K562 (cell line): ENCODE measurements around the gene TULP4. TPM values are rescaled to one million over a fixed set of nuclear protein-coding genes. Genes with fewer than 3 reads are reported as not detected.

Source experiments
- CREBBP ChIP-seq: IDR thresholded peaks from one replicate; pipeline ENCODE4 v1.6.1; 2012; ENCODE audit warnings: low read depth, mild to moderate bottlenecking, control low read depth, inconsistent platforms, low read length
- FIP1L1 ChIP-seq: fragments of 200-400 bp; formaldehyde crosslinking; IDR thresholded peaks from 2 replicates; pipeline ENCODE4 v1.6.1; 2018; ENCODE audit warnings: mild to moderate bottlenecking, low read depth, low read length; ENCODE audit not compliant: poor library complexity, severe bottlenecking
- FOXA1 ChIP-seq: fragments of 450-650 bp; IDR thresholded peaks from 2 replicates; pipeline ENCODE4 v1.6.1; 2016; ENCODE audit warnings: mild to moderate bottlenecking, borderline replicate concordance
- GABPA ChIP-seq: fragments of 200-800 bp; sonication (Bioruptor generic); conservative IDR thresholded peaks from 2 replicates; pipeline ENCODE4 v1.6.1; 2016; ENCODE audit warnings: low read depth, missing genetic modification characterization, missing compliant biosample characterization
- GTF2E2 ChIP-seq: fragments of 200-800 bp; sonication (Bioruptor generic); IDR thresholded peaks from 2 replicates; pipeline ENCODE4 v1.6.1; 2016; ENCODE audit warnings: missing genetic modification characterization, missing compliant biosample characterization
- IRF2 ChIP-seq: sonication (generic); formaldehyde crosslinking; IDR thresholded peaks from 2 replicates; pipeline ENCODE4 v1.8.1; 2022; ENCODE audit warnings: mild to moderate bottlenecking, missing genetic modification reagents
- KLF6 ChIP-seq: fragments of 250-450 bp; sonication (Bioruptor Pico); IDR thresholded peaks from 2 replicates; pipeline ENCODE4 v1.4.0; 2020; ENCODE audit warnings: mild to moderate bottlenecking, moderate library complexity, borderline replicate concordance
- NFE2L1 ChIP-seq: fragments of 450-650 bp; IDR thresholded peaks from 2 replicates; pipeline ENCODE4 v1.6.1; 2016; ENCODE audit warnings: missing genetic modification characterization, low read depth, mild to moderate bottlenecking, missing compliant biosample characterization, moderate library complexity, borderline replicate concordance
- POLR2AphosphoS5 ChIP-seq: IDR thresholded peaks from 2 replicates; pipeline ENCODE4 v1.6.1; 2011; ENCODE audit warnings: mild to moderate bottlenecking, low read depth, low read length, moderate library complexity; ENCODE audit not compliant: control insufficient read depth, insufficient read depth
- PRPF4 ChIP-seq: fragments of 200-400 bp; formaldehyde crosslinking; IDR thresholded peaks from one replicate; pipeline ENCODE4 v1.6.1; 2017; ENCODE audit warnings: low read length, low read depth, mild to moderate bottlenecking; ENCODE audit not compliant: insufficient read depth, poor library complexity, severe bottlenecking
- RBFOX2 ChIP-seq: fragments of 200-400 bp; formaldehyde crosslinking; IDR thresholded peaks from 2 replicates; pipeline ENCODE4 v1.6.1; 2017; ENCODE audit warnings: low read depth, mild to moderate bottlenecking, low read length, moderate library complexity
- RFX7 ChIP-seq: fragments of 250-450 bp; sonication (Bioruptor Pico); IDR thresholded peaks from 2 replicates; pipeline ENCODE4 v1.5.1; 2021; ENCODE audit warnings: mild to moderate bottlenecking
- ZNF134 ChIP-seq: fragments of 250-450 bp; sonication (Bioruptor Pico); conservative IDR thresholded peaks from 2 replicates; pipeline ENCODE4 v1.4.0; 2020
- ZNF507 ChIP-seq: conservative IDR thresholded peaks from 2 replicates; pipeline ENCODE4 v1.6.1; 2017; ENCODE audit warnings: missing genetic modification characterization, missing compliant biosample characterization
- ZNF77 ChIP-seq: fragments of 250-450 bp; sonication (Bioruptor Pico); IDR thresholded peaks from 2 replicates; pipeline ENCODE4 v1.5.0; 2020
- polyA plus RNA-seq, 8 experiments: library from polyadenylated mRNA; depleted of rRNA in 4 of 8; stranded (reverse) in 5 of 8; unstranded in 3 of 8; fragments of >200 nt; fragmentation: Nextera tagmentation in 2 of 8; fragmentation: Illumina TruSeq in 1 of 8; extraction: Ambion mirVana in 2 of 8; extraction: Trizol in 1 of 8; gene quantifications; 2 replicates each; pipeline versions ENCODE4 v1.2.1 to v1.2.3, GENCODE V29; 2011 to 2014; ENCODE audit warnings: inconsistent platforms in 1 of 8, missing spikeins in 1 of 8
- total RNA-seq, 7 experiments: library from RNA; depleted of rRNA in 6 of 7; stranded (reverse); fragments of >200 nt in 6 of 7; fragmentation: Illumina TruSeq in 2 of 7; extraction: Trizol in 2 of 7; gene quantifications; 2 replicates each; pipeline versions ENCODE4 v1.2.1 to v1.2.3, GENCODE V29; 2011 to 2021; ENCODE audit warnings: low replicate concordance in 1 of 7
- TF ChIP-seq, protein P1 (sequence below): fragments of 250-450 bp; sonication (Bioruptor Pico); IDR thresholded peaks from 2 replicates; pipeline ENCODE4 v1.5.0; 2021; ENCODE audit warnings: mild to moderate bottlenecking, moderate library complexity
- TF ChIP-seq, protein P2 (sequence below): fragments of 450-650 bp; IDR thresholded peaks from 2 replicates; pipeline ENCODE4 v1.7.1; 2018; ENCODE audit warnings: mild to moderate bottlenecking, low read depth; ENCODE audit not compliant: partially characterized antibody
- TF ChIP-seq, protein P3 (sequence below): fragments of 150-350 bp; conservative IDR thresholded peaks from 2 replicates; pipeline ENCODE4 v1.6.1; 2014; ENCODE audit warnings: low read length

Gene TULP4
- total and polyA plus RNA-seq, 9 of the 15 experiments (the other 6 are each of a cell fraction or from before 2014, with no cell fraction given): 1.2 to 50.4 (median 11.0) TPM

DNA sequence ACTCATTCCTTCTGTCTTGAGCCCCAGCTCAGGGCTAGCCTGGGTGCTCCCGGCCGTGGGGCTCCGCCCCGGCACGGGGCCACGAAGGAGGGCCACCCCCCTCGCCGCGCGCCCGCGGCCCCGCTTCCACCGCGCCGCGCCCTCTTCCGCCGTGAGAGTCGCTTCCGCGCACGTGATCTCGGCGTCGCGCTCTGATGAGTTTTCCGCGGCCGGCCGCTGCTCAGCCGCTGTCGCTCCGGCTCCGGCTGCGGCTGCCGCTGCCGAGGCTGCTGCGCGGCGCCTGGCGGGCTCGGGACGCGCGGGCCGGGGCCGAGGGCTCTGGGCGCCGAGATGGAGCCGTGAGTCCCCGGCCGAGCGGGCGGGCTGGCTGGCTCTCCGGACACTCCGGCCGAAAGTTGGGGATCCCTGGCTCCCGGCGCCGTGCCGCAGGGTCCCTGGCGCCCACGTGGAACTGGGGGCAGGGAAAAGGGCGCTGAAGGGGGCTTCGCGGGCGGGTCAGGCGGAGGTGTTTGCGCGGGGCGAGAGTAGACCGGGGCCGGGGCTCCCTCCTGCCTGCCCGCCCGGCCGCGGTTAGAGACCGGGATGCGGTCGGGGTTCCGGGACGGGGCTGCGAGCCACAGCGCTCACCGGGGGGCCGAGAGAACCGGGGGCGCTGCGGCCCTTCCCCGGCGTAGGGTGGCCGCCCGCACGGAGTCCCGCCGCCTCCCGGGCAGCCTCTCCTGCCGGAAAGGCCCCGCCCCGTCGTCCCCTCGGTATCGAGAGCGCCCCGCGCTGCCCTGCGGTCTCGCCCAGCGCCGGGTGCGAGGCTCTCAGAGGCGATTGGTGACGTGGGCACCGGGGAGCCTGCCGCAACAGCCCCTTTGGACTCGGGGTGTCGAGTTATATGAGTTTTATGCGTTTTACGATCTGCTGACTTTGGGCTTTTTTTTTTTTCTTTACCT is 247.9 kb downstream of the TULP4 start, which contains the start of gene TMEM181 (continued):
- TF ChIP-seq, protein P1, sequence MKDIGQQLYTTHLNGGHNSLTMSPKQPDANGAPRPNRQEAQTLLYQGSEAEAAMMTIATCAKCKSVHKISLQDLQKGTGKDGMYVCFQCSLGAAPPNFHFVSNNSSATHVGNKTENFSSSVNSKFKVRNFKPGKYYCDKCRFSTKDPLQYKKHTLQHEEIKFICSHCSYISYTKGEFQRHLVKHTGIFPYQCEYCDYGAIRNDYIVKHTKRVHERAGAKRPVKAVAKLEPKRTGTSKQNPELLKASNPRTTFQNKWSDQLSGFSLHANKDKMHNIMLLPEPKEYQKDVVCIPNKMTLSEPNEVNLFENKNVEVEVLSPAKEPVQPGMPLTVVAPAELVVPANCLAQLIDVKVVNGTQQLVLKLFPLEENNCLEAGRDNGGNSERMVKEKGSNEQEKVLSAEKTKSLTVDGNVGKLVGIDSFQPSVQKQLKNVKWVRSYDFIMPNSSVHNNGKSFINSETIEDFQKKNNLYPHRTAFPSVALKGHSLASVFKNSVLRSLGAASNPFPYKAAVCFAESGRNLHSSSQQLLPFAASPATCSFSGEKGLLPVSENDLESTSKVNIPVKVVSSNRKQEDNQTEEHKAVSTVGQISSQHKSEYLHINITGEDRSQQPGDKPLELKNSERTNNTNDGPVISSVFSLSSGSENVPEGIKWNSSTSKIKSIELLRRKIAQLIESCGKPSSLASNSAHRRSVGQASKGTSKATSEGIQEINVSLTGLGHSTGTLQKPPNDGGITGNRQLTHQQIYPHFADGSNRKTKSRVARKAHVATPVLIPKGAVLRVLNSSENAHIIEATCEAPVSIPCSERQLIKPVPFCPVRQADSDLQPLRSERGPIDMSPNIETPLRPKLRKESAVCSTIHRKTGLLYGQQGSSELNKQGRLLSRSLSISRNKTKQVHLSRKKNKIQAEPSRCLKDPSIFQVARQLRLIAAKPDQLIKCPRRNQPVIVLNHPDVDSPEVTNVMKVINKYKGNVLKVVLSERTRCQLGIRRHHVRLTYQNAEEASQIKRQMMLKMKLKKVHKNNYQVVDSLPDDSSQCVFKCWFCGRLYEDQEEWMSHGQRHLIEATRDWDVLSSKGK: no peak
- TF ChIP-seq PRPF4: no peak
- TF ChIP-seq FIP1L1: peak; percentile 90
- no peak for TF ChIP-seq CREBBP
- TF ChIP-seq ZNF134: 0 out of 2 replicates have a peak, but pooled peaks have one; percentile 20
- TF ChIP-seq ZNF77: no peak
- TF ChIP-seq, protein P2, sequence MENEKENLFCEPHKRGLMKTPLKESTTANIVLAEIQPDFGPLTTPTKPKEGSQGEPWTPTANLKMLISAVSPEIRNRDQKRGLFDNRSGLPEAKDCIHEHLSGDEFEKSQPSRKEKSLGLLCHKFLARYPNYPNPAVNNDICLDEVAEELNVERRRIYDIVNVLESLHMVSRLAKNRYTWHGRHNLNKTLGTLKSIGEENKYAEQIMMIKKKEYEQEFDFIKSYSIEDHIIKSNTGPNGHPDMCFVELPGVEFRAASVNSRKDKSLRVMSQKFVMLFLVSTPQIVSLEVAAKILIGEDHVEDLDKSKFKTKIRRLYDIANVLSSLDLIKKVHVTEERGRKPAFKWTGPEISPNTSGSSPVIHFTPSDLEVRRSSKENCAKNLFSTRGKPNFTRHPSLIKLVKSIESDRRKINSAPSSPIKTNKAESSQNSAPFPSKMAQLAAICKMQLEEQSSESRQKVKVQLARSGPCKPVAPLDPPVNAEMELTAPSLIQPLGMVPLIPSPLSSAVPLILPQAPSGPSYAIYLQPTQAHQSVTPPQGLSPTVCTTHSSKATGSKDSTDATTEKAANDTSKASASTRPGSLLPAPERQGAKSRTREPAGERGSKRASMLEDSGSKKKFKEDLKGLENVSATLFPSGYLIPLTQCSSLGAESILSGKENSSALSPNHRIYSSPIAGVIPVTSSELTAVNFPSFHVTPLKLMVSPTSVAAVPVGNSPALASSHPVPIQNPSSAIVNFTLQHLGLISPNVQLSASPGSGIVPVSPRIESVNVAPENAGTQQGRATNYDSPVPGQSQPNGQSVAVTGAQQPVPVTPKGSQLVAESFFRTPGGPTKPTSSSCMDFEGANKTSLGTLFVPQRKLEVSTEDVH: peak; percentile 92
- TF ChIP-seq KLF6 (CRISPR knock-in tag): no peak
- no peak for TF ChIP-seq RFX7 (CRISPR knock-in tag)
- peak; percentile 57; the same call in 1 of the 2 replicates for TF ChIP-seq POLR2AphosphoS5
- no peak for TF ChIP-seq IRF2 (CRISPR knock-in tag)
- TF ChIP-seq GABPA (tag): peak; percentile 88
- TF ChIP-seq GTF2E2: no peak; the same call in 1 of the 2 replicates
- TF ChIP-seq, protein P3, sequence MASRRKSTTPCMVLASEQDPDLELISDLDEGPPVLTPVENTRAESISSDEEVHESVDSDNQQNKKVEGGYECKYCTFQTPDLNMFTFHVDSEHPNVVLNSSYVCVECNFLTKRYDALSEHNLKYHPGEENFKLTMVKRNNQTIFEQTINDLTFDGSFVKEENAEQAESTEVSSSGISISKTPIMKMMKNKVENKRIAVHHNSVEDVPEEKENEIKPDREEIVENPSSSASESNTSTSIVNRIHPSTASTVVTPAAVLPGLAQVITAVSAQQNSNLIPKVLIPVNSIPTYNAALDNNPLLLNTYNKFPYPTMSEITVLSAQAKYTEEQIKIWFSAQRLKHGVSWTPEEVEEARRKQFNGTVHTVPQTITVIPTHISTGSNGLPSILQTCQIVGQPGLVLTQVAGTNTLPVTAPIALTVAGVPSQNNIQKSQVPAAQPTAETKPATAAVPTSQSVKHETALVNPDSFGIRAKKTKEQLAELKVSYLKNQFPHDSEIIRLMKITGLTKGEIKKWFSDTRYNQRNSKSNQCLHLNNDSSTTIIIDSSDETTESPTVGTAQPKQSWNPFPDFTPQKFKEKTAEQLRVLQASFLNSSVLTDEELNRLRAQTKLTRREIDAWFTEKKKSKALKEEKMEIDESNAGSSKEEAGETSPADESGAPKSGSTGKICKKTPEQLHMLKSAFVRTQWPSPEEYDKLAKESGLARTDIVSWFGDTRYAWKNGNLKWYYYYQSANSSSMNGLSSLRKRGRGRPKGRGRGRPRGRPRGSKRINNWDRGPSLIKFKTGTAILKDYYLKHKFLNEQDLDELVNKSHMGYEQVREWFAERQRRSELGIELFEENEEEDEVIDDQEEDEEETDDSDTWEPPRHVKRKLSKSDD: no peak
- TF ChIP-seq ZNF507 (tag): no peak
- TF ChIP-seq NFE2L1 (tag): no peak
- TF ChIP-seq FOXA1: no peak
- peak; percentile 95 for TF ChIP-seq RBFOX2
